ENCODE measurements around the gene RPS21. TPM values are rescaled to one million over a fixed set of nuclear protein-coding genes. Genes with fewer than 3 reads are reported as not detected.

Gene RPS21
- total and polyA plus RNA-seq, 4 donors = 278 to 1,588 (median 439) TPM

- TF ChIP-seq REST (IDR thresholded peaks at IDR 0.05) (no peak), JUND (IDR thresholded peaks at IDR 0.05) (no peak), NR2F2 (IDR thresholded peaks at IDR 0.05) (no peak)
Observed at GRCh38 chr20:62437927-62438326, 51.0 kb downstream of the RPS21 start (continued).

Other genes starting within 250 kb of the RPS21 start
- 100 to 1,000 TPM; 109 to 181 TPM for gene PSMA7, start 243.7 kb upstream of the RPS21 start, total RNA-seq
- 100 to 1,000 TPM; 212 to 342 TPM for gene PSMA7, start 243.7 kb upstream of the RPS21 start, polyA plus RNA-seq
- gene SS18L1, start 243.3 kb upstream of the RPS21 start, total RNA-seq = 10 to 100 TPM; 17.3 to 24.3 TPM
- 10 to 100 TPM in 1 of 2 donors, 1 to 10 TPM in 1; 6.1 to 16.1 TPM for gene SS18L1, start 243.3 kb upstream of the RPS21 start, polyA plus RNA-seq
- gene MTG2, start 204.1 kb upstream of the RPS21 start, total RNA-seq = 10 to 100 TPM; 13.0 to 26.8 TPM
- 10 to 100 TPM; 22.0 to 28.0 TPM for gene MTG2, start 204.1 kb upstream of the RPS21 start, polyA plus RNA-seq
- not detected for gene HRH3, start 166.8 kb upstream of the RPS21 start, total RNA-seq
- gene HRH3, start 166.8 kb upstream of the RPS21 start, polyA plus RNA-seq = not detected
- gene OSBPL2, start 148.6 kb upstream of the RPS21 start, total RNA-seq = 10 to 100 TPM; 12.7 to 19.7 TPM
- gene OSBPL2, start 148.6 kb upstream of the RPS21 start, polyA plus RNA-seq = 10 to 100 TPM in 1 of 2 donors, 1 to 10 TPM in 1; 9.9 to 11.9 TPM
- 10 to 100 TPM; 45.3 to 70.9 TPM for gene ADRM1, start 84.1 kb upstream of the RPS21 start, total RNA-seq
- 10 to 100 TPM; 83.8 to 91.0 TPM for gene ADRM1, start 84.1 kb upstream of the RPS21 start, polyA plus RNA-seq
- 10 to 100 TPM in 1 of 2 donors, 1 to 10 TPM in 1; 3.6 to 40.2 TPM for gene LAMA5, start 19.8 kb upstream of the RPS21 start, total RNA-seq
- gene LAMA5, start 19.8 kb upstream of the RPS21 start, polyA plus RNA-seq = 10 to 100 TPM; 13.4 to 13.9 TPM
- 1 to 10 TPM; 2.0 to 3.2 TPM for gene CABLES2, start 20.2 kb downstream of the RPS21 start, total RNA-seq
- 1 to 10 TPM in 1 of 2 donors, under 1 TPM in 1; 0.92 to 2.0 TPM for gene CABLES2, start 20.2 kb downstream of the RPS21 start, polyA plus RNA-seq
- under 1 TPM; under 0.01 to 0.14 TPM for gene RBBP8NL, start 40.4 kb downstream of the RPS21 start, total RNA-seq
- not detected for gene RBBP8NL, start 40.4 kb downstream of the RPS21 start, polyA plus RNA-seq
- 1 to 10 TPM in 1 of 2 donors, under 1 TPM in 1; 0.25 to 6.1 TPM for gene GATA5, start 88.9 kb downstream of the RPS21 start, total RNA-seq
- under 1 TPM; 0.31 to 0.36 TPM for gene GATA5, start 88.9 kb downstream of the RPS21 start, polyA plus RNA-seq

Measured in liver (tissue), 5 donors.